ENCODE results near the gene MDH1. TPM values are rescaled to one million over a fixed set of nuclear protein-coding genes. Genes with fewer than 3 reads are reported as not detected.
"Not testable (repeated sequence)": the region's sequence is repeated elsewhere in the genome, so short reads cannot be mapped to it uniquely, and the experiment has no call there.

The MDH1 gene
- total RNA-seq, 1 donor from 2014 or later, result 155 TPM

DNA sequence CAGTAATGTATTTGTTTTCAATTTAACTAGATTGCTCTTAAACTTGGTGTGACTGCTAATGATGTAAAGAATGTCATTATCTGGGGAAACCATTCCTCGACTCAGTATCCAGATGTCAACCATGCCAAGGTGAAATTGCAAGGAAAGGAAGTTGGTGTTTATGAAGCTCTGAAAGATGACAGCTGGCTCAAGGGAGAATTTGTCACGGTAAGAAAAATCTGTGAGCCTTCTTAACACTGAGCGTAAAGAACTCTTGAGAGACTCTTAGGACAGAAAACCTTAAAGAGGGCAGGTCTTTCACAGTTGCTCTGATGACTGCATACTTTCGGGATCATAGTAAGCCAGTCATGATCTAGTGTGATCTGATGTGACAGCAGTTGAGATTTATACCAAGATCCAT lies 15.9 kb downstream of the MDH1 start:
- no peak for DNase-seq (ENCODE audit: low read depth, low spot score)
- TF ChIP-seq, protein P1, sequence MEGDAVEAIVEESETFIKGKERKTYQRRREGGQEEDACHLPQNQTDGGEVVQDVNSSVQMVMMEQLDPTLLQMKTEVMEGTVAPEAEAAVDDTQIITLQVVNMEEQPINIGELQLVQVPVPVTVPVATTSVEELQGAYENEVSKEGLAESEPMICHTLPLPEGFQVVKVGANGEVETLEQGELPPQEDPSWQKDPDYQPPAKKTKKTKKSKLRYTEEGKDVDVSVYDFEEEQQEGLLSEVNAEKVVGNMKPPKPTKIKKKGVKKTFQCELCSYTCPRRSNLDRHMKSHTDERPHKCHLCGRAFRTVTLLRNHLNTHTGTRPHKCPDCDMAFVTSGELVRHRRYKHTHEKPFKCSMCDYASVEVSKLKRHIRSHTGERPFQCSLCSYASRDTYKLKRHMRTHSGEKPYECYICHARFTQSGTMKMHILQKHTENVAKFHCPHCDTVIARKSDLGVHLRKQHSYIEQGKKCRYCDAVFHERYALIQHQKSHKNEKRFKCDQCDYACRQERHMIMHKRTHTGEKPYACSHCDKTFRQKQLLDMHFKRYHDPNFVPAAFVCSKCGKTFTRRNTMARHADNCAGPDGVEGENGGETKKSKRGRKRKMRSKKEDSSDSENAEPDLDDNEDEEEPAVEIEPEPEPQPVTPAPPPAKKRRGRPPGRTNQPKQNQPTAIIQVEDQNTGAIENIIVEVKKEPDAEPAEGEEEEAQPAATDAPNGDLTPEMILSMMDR (conservative IDR thresholded peaks at IDR 0.05), result no peak
- H3K36me3 Mint-ChIP-seq (ENCODE audit: low read depth), result peaks cover 21% of the 10 kb centered on the region
- H3K9me3 Mint-ChIP-seq, result no peaks in the 10 kb centered on the region
- H3K4me3 Mint-ChIP-seq, result no peak overlapping the region
- H3K4me1 Mint-ChIP-seq, result no peaks in the 10 kb centered on the region
- H3K27ac Mint-ChIP-seq (ENCODE audit: unreplicated experiment), result no peak overlapping the region
- H3K27me3 Mint-ChIP-seq (ENCODE audit: low read depth), result no peaks in the 10 kb centered on the region

DNA sequence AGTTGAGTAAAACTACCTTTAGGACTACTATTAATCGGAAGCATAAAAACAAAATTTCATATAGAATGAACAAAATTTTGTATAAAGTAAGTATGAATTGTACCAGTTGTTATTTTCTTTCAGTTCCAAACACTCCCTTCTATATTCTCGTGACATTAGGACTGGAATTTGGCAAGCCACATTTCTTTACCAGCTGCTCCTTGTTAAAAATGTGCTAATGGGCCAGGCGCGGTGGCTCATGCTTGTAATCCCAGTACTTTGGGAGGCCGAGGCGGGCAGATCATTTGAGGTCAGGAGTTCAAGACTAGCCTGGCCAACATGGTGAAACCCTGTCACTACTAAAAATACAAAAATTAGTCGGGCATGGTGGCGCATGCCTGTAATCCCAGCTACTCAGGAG lies 20.1 kb downstream of the MDH1 start:
- H3K36me3 Mint-ChIP-seq (ENCODE audit: low read depth), result peaks cover 15% of the 10 kb centered on the region
- H3K27me3 Mint-ChIP-seq (ENCODE audit: low read depth); H3K27ac Mint-ChIP-seq (ENCODE audit: unreplicated experiment): not testable (repeated sequence)

DNA sequence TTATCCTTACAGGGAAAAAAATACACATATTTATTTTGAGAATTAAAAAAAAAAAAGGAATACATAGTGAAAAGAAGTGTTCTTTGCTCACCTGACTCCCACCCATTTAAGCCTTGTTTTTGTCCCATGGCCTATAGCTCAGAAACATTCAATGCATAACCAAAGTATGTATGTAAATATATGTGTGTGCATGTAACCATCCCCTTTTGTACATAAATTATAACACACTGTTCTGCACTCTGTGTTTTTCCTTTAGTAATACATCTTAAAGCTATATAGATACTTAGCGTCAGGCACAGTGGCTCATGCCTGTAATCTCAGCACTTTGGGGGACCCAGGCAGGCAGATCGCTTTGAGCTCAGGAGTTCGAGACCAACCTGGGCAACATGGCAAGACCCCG lies 21.8 kb downstream of the MDH1 start:
- TF ChIP-seq, protein P1 (conservative IDR thresholded peaks at IDR 0.05), result no peak
- H3K4me1 Mint-ChIP-seq, result peaks cover 6% of the 10 kb centered on the region
- H3K9me3 Mint-ChIP-seq, result no peaks in the 10 kb centered on the region
- no peaks in the 10 kb centered on the region for H3K27me3 Mint-ChIP-seq (ENCODE audit: low read depth)
- DNase-seq (ENCODE audit: low read depth, low spot score), result no peak
- no peak overlapping the region for H3K27ac Mint-ChIP-seq (ENCODE audit: unreplicated experiment)
- H3K36me3 Mint-ChIP-seq (ENCODE audit: low read depth), result peaks cover 10% of the 10 kb centered on the region
- no peak overlapping the region for H3K4me3 Mint-ChIP-seq

More for the DNA sequence above, 20.1 kb downstream of the MDH1 start:
- not testable (repeated sequence) for DNase-seq (ENCODE audit: low read depth, low spot score); H3K4me3 Mint-ChIP-seq; H3K4me1 Mint-ChIP-seq; H3K9me3 Mint-ChIP-seq

DNA sequence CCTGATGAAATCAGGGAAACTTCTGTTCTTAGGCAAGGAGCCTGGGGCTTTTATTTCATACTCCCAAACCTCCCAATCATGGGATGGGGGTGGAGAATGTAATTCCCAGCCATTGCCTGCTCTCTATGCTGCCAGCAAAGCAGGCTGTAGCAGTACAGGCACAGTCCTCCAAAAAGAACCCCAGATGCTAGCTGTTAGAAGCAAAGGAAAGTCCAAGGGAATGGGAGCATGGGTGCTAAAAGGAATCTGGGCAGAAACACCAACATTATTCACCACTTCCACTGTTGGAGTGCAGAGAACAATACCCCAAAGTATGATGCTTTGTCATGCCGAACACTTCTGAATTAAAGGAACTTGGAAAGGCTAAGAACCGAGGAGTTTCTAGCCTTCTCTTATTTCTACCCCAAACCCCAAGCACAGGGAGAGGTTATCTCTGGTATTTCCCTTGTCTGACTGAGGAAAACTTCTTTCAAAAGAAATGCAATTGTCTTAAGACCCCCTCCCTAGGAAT lies 24.7 kb downstream of the MDH1 start:
- no peak overlapping the region for H3K4me3 Mint-ChIP-seq
- no peak overlapping the region for H3K27ac Mint-ChIP-seq (ENCODE audit: unreplicated experiment)
- DNase-seq (ENCODE audit: low read depth, low spot score), result no peak
- TF ChIP-seq, protein P1 (conservative IDR thresholded peaks at IDR 0.05), result no peak
- H3K9me3 Mint-ChIP-seq, result no peaks in the 10 kb centered on the region
- H3K36me3 Mint-ChIP-seq (ENCODE audit: low read depth), result no peaks in the 10 kb centered on the region
- H3K27me3 Mint-ChIP-seq (ENCODE audit: low read depth), result no peaks in the 10 kb centered on the region
- H3K4me1 Mint-ChIP-seq, result peaks cover 6% of the 10 kb centered on the region

DNA sequence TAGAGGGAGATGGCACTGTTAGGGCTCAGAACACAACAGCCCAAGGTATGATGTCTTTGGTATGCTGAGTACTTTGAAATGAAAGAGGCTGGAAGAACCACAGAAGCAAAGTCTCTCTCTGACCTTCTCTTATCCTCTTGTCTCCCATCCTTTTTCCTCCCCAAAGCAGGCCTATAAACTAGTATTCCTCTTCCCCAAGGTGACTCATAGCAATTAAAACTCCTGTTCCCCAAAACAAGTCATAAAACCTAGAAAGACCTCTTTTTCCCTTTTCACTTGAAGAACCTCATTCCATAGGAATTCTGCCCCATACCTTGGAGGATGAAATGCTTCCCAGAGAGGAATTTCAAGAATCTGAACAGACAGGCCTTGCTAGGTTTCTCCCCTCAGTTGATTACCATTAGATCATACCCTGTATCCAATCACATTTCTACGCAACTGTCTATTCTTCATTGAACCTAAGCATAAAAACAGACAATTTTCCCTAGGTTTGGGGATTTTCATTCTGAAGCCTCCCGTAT lies 25.7 kb downstream of the MDH1 start:
- no peaks in the 10 kb centered on the region for H3K9me3 Mint-ChIP-seq
- H3K27me3 Mint-ChIP-seq (ENCODE audit: low read depth), result no peaks in the 10 kb centered on the region
- H3K27ac Mint-ChIP-seq (ENCODE audit: unreplicated experiment), result no peak overlapping the region
- TF ChIP-seq, protein P1 (conservative IDR thresholded peaks at IDR 0.05), result no peak
- DNase-seq (ENCODE audit: low read depth, low spot score), result no peak
- no peaks in the 10 kb centered on the region for H3K36me3 Mint-ChIP-seq (ENCODE audit: low read depth)
- H3K4me1 Mint-ChIP-seq, result peaks cover 6% of the 10 kb centered on the region
- H3K4me3 Mint-ChIP-seq, result no peak overlapping the region

DNA sequence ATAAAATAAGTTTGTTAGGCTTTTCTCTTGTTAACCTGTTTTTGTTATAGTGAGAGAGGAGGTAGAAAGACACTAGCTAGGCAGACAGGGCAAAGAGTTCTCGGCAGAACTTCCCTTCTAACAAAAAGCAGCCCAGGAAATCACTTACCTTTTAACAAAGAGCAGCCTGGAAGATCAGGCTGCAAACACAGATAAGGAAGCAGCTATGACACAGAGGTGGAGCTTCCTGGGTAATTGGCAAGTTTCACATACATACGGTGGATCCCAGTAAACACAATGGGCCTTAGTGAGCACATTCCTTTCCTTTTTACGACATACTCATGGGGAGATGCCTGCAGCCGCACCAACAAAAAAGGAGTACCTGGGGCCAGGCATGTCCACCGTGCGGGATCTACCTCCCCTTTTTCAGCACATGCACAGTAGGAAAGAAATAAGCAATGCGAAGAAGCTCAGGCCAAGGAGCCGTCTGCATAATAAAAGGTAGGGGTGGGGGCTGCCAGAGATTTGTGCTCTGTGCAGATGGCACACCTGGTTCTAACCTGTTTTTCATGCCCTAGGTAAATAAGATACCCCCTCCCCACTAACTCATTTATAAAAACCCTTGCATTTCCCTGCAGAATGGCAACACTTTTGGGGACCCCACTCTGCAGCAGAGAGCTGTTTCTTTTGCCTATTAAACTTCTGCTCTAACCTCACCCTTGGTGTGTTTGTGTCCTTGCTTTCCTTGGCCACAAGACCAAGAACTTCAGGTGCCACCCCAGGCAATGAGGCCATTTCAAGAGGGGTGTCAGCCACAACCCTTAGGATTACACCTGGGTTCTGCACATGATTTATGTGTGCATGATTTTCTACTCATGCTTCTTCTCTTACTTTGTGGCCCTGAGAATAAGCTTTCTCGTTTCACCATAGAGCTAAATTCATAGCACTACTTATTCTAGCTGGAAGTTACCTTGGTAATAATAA lies 26.5 kb downstream of the MDH1 start:
- Mint-ChIP-seq H3K36me3 (ENCODE audit: low read depth) (no peaks in the 10 kb centered on the region), H3K27ac (ENCODE audit: unreplicated experiment) (no peak overlapping the region), H3K9me3 (no peaks in the 10 kb centered on the region), H3K4me1 (peaks cover 6% of the 10 kb centered on the region), H3K27me3 (ENCODE audit: low read depth) (no peaks in the 10 kb centered on the region), H3K4me3 (no peak overlapping the region)
- DNase-seq (ENCODE audit: low read depth, low spot score), result no peak
- TF ChIP-seq, protein P1 (conservative IDR thresholded peaks at IDR 0.05), result no peak

Measured in neural crest cell (in vitro differentiated cells).